Measurements from ENCODE around the gene TBC1D22A. TPM values are rescaled to one million over a fixed set of nuclear protein-coding genes. Genes with fewer than 3 reads are reported as not detected.

Gene TBC1D22A
- total RNA-seq, 2 donors from 2014 or later, result 29.5 to 34.8 TPM

DNA sequence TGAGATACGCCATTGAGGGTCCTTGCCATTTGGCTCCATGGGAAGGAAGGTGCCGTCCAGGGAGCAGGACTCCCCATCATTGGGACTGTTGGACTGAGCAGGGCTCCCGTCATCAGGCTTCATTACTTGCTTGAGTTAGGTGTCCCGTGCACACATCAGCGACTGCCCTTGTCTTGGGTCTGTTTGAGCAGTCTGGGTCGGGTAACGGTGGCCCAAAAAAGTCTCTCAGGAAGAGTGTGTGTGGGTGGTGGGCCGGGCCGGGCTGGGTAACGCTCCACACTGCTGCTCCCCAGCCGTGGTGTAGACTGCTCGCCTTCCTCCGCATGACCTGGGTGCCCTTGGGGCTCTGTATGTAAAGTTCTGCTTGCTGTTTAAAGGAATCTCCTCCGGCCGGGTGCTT, 293.5 kb downstream of the TBC1D22A start:
- H3K9me3 Mint-ChIP-seq, result no peaks in the 10 kb centered on the region
- no peak overlapping the region for H3K4me3 Mint-ChIP-seq
- ATAC-seq (replicated peaks in 1 of 2) (no peak), DNase-seq (no peak)
- H3K36me3 Mint-ChIP-seq (ENCODE audit: insufficient read depth in 2 of 2), result no peaks in the 10 kb centered on the region
- no peaks in the 10 kb centered on the region for H3K27me3 Mint-ChIP-seq (ENCODE audit: low read depth)
- H3K27ac Mint-ChIP-seq, result no peak overlapping the region
- H3K4me1 Mint-ChIP-seq (ENCODE audit: low read depth), result peaks cover 8% of the 10 kb centered on the region

DNA sequence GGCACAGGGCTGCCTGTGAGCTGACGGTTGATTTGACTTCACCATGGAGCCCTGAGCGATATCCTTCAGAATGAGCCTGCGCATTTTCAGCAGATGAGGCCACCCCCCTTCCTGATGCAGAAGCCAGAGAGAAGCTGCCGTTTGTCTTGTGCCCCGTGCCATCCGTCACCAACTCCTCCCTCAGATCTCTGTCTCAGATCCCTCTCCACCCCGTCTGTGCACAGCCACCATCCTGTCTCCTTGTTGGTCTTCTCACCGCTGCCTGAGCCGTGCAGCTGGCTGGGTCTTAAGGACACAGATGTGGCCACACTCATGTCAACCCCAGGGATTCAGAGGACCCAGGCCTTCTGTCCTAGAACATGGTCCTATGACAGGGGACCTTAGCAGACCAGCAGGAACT, 293.9 kb downstream of the TBC1D22A start:
- Mint-ChIP-seq H3K9me3 (no peaks in the 10 kb centered on the region), H3K4me1 (ENCODE audit: low read depth) (peaks cover 11% of the 10 kb centered on the region)
- ATAC-seq (replicated peaks in 1 of 2), result no peak

DNA sequence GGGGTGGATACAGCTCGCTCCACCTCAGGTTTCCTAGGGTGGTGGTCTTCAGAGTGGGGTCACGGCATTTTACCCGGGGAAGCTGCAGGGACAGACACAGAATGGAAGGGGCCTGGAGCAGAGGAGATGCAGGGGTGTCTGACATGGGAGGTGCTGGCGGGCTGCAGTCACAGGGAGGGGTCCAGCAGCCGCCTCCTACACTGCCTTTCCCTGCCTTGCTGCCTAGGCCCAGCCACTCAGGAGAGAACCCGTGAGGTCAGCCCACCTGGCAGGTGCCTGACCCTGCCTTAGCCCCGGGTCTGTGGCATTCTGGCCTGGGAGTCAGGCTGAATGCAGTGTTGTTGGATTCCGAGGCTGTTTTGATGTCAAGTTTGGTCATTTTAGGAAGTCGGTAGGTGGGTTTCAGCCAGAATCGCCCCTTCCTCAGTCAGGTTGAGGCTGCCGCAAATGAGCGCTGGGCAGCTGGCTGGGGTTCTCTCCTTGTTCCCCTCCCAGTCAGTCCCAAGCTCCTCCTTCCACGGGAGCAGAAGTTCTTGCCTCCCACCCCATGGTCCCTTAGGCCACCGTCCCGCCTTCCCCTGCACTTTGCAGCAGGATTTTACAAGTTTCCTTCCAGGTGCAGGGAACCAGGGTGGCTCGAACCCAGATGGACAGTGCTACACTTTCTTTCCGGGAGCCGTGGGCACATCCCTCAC, 294.5 kb downstream of the TBC1D22A start:
- Mint-ChIP-seq H3K36me3 (ENCODE audit: insufficient read depth in 2 of 2) (no peaks in the 10 kb centered on the region), H3K4me3 (no peak overlapping the region), H3K4me1 (ENCODE audit: low read depth) (peaks cover 14% of the 10 kb centered on the region), H3K27ac (no peak overlapping the region), H3K27me3 (ENCODE audit: low read depth) (no peaks in the 10 kb centered on the region), H3K9me3 (no peaks in the 10 kb centered on the region)
- ATAC-seq (replicated peaks in 1 of 2) (no peak), DNase-seq (no peak)

More for the DNA sequence above, 293.9 kb downstream of the TBC1D22A start:
- Mint-ChIP-seq H3K27me3 (ENCODE audit: low read depth) (no peaks in the 10 kb centered on the region), H3K36me3 (ENCODE audit: insufficient read depth in 2 of 2) (no peaks in the 10 kb centered on the region), H3K27ac (no peak overlapping the region), H3K4me3 (no peak overlapping the region)
- no peak for DNase-seq

DNA sequence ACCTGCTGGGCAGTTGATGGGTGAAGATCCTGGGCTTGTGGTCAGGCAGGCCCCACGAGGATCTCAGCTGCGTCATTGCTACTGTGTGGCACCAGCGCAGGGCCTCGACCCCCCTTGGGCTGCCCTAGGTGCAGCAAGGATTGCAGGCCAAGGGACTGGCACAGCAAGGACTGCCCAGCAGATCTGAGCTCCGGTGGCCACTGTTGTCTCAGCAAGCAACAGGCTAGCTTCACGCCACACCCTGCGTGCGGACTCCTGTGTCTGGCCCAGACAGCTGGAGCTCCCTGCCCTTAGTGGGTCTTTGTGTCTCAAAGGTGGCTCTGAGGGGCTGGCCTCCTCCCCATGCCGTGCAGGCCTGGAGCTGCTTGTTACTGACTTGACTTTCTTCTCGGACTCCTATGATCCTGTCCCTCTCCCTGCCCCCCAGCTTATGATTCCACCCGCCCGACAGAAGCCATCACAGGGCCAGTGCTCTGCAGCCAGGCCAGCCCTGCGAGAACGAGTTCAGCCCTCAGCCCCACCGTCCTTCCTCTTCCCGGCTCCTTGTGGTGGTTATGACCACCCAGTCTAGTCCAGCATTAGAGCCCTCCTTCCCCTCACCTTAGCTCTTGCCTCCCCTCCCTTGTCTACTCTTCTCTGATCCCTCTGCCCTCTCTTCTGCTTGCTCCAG, 295.6 kb downstream of the TBC1D22A start:
- Mint-ChIP-seq H3K27ac (no peak overlapping the region), H3K4me1 (ENCODE audit: low read depth) (peaks cover 9% of the 10 kb centered on the region)

DNA sequence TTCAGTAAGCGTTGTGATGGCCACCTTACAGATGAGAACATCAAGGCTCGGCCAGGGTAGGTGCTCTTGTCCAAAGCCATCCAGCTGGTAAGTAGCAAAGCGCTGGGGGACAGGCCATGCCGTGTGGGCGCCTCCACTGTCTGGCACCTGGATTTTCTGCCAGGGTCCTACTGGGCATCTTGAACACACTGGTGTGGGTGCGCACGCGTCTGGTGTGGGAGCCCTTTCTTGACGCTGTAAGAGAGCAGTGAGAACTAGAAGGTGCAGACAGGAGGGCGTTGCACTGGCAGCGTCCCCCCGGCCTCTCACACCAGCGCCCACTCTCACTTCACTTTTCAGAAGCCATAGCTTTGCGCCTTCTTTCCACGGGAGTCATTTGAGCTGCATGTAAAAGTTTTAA, 296.6 kb downstream of the TBC1D22A start:
- Mint-ChIP-seq H3K9me3 (no peaks in the 10 kb centered on the region), H3K4me1 (ENCODE audit: low read depth) (peaks cover 6% of the 10 kb centered on the region), H3K27ac (no peak overlapping the region), H3K36me3 (ENCODE audit: insufficient read depth in 2 of 2) (no peaks in the 10 kb centered on the region), H3K27me3 (ENCODE audit: low read depth) (no peaks in the 10 kb centered on the region), H3K4me3 (no peak overlapping the region)
- no peak for DNase-seq
- no peak for ATAC-seq (replicated peaks in 1 of 2)

More for the DNA sequence above, 295.6 kb downstream of the TBC1D22A start:
- H3K36me3 Mint-ChIP-seq (ENCODE audit: insufficient read depth in 2 of 2), result no peaks in the 10 kb centered on the region
- DNase-seq, result no peak
- H3K4me3 Mint-ChIP-seq, result no peak overlapping the region
- H3K27me3 Mint-ChIP-seq (ENCODE audit: low read depth), result no peaks in the 10 kb centered on the region
- H3K9me3 Mint-ChIP-seq, result no peaks in the 10 kb centered on the region
- no peak for ATAC-seq (replicated peaks in 1 of 2)

DNA sequence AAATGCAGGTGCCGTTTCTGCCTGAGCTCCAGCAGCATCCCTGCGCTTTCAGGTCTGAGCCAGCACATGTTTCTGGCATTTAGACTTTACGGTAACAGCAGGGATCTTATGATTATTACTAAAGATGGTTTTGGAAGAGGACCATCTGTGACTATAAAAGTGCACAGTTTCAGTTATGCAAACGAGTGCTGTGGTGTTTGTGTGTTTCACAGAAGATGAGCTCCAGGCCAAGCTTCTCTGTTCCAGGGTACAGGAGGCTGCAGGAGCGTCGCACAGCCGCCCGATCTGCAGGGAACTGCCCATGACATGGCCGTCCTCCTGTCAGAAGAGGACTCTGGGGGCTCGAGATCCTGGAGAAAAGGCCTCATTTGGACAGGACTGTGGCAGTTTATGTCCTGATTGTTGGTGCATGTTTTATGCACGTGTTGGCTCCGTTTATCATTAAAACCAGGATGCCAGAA, 297.3 kb downstream of the TBC1D22A start:
- no peak for ATAC-seq (replicated peaks in 1 of 2)
- Mint-ChIP-seq H3K27me3 (ENCODE audit: low read depth) (no peaks in the 10 kb centered on the region), H3K4me3 (no peak overlapping the region), H3K36me3 (ENCODE audit: insufficient read depth in 2 of 2) (no peaks in the 10 kb centered on the region), H3K9me3 (no peaks in the 10 kb centered on the region), H3K4me1 (ENCODE audit: low read depth) (peaks cover 6% of the 10 kb centered on the region), H3K27ac (no peak overlapping the region)
- DNase-seq, result no peak

DNA sequence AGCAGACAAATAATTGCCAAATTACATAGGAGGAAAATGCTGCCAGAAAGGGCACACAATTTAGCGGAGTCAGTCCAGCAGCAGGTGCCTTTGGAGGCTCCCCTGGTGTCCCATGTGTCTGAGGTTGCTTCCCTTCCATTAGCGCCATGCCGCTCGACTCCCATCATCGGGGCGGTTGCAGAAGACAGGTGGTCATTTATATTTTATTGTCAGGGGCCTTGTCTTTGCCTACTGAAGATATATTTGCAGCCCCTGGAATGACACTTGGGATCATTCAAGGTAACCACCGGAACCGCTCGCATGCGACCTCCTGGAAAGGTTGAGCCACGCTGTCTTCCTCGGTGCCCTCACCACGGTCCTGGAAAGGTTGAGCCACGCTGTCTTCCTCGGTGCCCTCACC, 298.3 kb downstream of the TBC1D22A start:
- H3K27me3 Mint-ChIP-seq (ENCODE audit: low read depth), result no peaks in the 10 kb centered on the region
- H3K9me3 Mint-ChIP-seq, result no peaks in the 10 kb centered on the region
- H3K4me3 Mint-ChIP-seq, result no peak overlapping the region
- no peaks in the 10 kb centered on the region for H3K36me3 Mint-ChIP-seq (ENCODE audit: insufficient read depth in 2 of 2)
- DNase-seq, result no peak
- no peak for ATAC-seq (replicated peaks in 1 of 2)
- no peak overlapping the region for H3K27ac Mint-ChIP-seq
- peaks cover 6% of the 10 kb centered on the region for H3K4me1 Mint-ChIP-seq (ENCODE audit: low read depth)

DNA sequence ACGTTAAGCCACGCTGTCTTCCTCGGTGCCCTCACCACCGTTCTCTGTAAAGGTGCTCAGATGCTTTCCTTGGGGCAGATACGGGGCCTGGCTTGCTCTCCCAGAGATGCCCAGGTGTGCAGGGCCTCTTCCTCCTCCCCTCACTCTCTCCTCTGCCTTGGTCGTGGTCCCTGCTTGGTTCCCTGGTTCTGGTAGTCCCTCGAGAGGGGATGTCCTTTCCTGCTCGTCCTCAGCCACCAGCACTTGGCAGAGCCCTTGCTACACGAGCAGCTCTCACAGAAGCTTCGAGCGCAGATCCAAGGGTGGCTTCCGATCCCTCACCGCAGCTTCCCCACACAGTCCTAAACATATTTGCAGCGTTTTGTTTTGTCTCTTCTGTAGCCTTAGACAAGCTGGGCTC, 298.8 kb downstream of the TBC1D22A start:
- DNase-seq (no peak), ATAC-seq (replicated peaks in 1 of 2) (no peak)
- H3K36me3 Mint-ChIP-seq (ENCODE audit: insufficient read depth in 2 of 2), result no peaks in the 10 kb centered on the region
- H3K4me1 Mint-ChIP-seq (ENCODE audit: low read depth), result peaks cover 6% of the 10 kb centered on the region
- no peaks in the 10 kb centered on the region for H3K9me3 Mint-ChIP-seq
- no peaks in the 10 kb centered on the region for H3K27me3 Mint-ChIP-seq (ENCODE audit: low read depth)
- no peak overlapping the region for H3K27ac Mint-ChIP-seq
- no peak overlapping the region for H3K4me3 Mint-ChIP-seq

DNA sequence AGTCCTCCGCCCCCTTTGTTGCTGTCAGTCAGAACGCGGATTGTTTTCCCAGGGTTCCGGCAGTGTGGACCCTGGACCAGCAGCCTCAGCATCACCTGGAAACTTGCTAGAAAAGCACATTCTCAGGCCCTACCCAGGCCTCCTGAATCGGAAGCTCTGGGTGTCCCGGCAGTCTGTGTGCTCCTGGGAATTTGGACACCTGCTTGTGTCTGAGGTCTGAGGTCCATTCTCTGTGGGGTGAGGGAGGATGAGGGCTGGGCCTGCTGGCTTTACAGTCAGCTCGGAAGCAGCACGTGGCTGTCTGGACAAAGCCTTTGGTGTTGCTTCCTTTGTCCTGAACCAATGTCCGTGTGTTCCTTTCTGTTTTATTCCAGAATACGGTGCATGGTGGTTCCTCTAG, 299.7 kb downstream of the TBC1D22A start:
- Mint-ChIP-seq H3K27ac (no peak overlapping the region), H3K36me3 (ENCODE audit: insufficient read depth in 2 of 2) (no peaks in the 10 kb centered on the region), H3K4me1 (ENCODE audit: low read depth) (peaks cover 6% of the 10 kb centered on the region), H3K4me3 (no peak overlapping the region), H3K27me3 (ENCODE audit: low read depth) (no peaks in the 10 kb centered on the region), H3K9me3 (no peaks in the 10 kb centered on the region)
- DNase-seq, result no peak
- ATAC-seq (replicated peaks in 1 of 2), result no peak

DNA sequence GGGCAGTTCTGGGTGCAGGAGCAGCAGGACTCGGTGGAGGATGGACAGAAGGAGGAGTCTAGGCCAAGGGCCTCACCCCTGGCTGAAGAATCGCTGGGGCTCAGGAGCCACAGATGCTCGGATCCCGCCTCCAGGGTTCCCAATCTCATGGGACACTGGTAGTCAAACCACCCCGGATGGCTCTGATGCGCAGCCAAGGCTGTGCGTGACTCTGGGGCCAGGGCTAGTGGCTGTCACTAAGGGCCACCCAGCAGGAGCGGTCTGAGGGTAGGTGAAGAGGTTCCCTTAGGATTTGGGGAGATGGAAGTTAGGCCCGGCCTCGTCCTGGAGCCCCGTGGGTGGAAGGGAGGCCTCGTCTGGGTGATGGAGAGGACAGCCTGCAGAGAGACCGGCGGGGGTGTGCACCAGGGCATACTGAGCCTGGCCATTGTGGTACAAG, 300.6 kb downstream of the TBC1D22A start:
- H3K27me3 Mint-ChIP-seq (ENCODE audit: low read depth), result no peaks in the 10 kb centered on the region
- ATAC-seq (replicated peaks in 1 of 2) (no peak), DNase-seq (no peak)
- no peaks in the 10 kb centered on the region for H3K36me3 Mint-ChIP-seq (ENCODE audit: insufficient read depth in 2 of 2)
- no peaks in the 10 kb centered on the region for H3K9me3 Mint-ChIP-seq
- H3K27ac Mint-ChIP-seq, result no peak overlapping the region
- H3K4me3 Mint-ChIP-seq, result no peak overlapping the region
- peaks cover 9% of the 10 kb centered on the region for H3K4me1 Mint-ChIP-seq (ENCODE audit: low read depth)

DNA sequence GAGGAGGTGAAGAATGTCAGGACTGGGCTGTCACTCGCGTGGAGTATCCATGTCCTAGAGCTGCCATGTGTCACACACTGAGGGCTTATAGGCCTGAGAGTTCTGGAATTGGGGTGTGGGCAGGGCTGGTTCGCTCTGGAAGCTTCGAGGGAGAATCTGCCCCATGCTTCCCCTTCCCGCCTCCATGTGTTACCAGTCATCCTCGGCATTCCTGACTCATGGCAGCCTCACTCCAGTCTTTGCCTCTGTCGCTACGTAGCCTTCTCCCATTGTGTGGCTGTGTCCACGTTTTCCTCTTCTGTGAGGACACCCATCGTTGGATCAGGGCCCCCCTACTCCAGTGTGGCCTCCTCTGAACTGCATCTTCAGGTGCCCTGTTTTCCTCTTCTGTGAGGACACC, 301.2 kb downstream of the TBC1D22A start:
- no peak overlapping the region for H3K27ac Mint-ChIP-seq
- H3K9me3 Mint-ChIP-seq, result no peaks in the 10 kb centered on the region
- DNase-seq (no peak), ATAC-seq (replicated peaks in 1 of 2) (no peak)
- H3K4me3 Mint-ChIP-seq, result no peak overlapping the region
- H3K4me1 Mint-ChIP-seq (ENCODE audit: low read depth), result peaks cover 12% of the 10 kb centered on the region
- no peaks in the 10 kb centered on the region for H3K36me3 Mint-ChIP-seq (ENCODE audit: insufficient read depth in 2 of 2)
- H3K27me3 Mint-ChIP-seq (ENCODE audit: low read depth), result no peaks in the 10 kb centered on the region

DNA sequence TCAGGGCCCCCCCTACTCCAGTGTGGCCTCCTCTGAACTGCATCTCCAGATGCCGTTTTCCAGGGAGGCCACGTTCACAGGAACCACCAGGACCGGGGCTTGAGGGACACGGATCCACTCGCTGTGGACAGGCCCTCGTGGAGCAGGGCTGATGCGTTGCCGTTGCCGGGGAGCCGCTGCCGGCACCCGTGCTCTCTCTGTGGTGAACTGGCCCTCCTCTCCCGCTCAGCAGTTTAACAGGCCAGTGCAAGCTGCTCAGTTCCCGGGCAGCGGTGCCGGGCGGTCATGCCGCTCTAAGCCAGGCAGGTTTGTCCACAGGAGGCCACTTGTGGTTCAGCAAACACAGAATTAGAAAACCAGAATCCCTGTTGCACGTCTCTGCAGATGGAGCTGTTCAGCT, 301.6 kb downstream of the TBC1D22A start:
- H3K4me1 Mint-ChIP-seq (ENCODE audit: low read depth), result peaks cover 12% of the 10 kb centered on the region
- H3K36me3 Mint-ChIP-seq (ENCODE audit: insufficient read depth in 2 of 2), result no peaks in the 10 kb centered on the region
- ATAC-seq (replicated peaks in 1 of 2) (no peak), DNase-seq (no peak)
- H3K4me3 Mint-ChIP-seq, result no peak overlapping the region
- H3K27ac Mint-ChIP-seq, result no peak overlapping the region
- no peaks in the 10 kb centered on the region for H3K9me3 Mint-ChIP-seq
- no peaks in the 10 kb centered on the region for H3K27me3 Mint-ChIP-seq (ENCODE audit: low read depth)

DNA sequence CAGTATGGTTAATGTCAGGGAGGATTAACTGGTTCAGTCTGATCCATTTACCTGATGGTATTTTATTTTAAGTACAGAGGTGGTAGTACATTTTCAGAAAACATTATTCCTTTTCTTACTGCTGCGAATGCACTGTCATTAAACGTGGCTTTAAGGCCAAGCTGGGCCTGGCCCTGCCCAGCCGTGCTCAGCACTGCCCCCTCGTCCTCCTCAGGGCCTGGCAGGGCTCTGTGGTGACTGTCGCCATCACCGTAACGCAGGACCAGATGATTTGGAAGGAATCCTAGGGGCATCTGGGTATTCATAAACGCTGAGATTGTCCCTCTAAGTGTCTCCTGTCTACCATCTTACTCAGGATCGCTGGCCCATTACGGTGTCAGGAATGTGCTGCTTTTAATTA, 302.0 kb downstream of the TBC1D22A start:
- Mint-ChIP-seq H3K4me1 (ENCODE audit: low read depth) (peaks cover 12% of the 10 kb centered on the region), H3K9me3 (no peaks in the 10 kb centered on the region), H3K27me3 (ENCODE audit: low read depth) (no peaks in the 10 kb centered on the region), H3K27ac (no peak overlapping the region), H3K4me3 (no peak overlapping the region), H3K36me3 (ENCODE audit: insufficient read depth in 2 of 2) (no peaks in the 10 kb centered on the region)
- ATAC-seq (replicated peaks in 1 of 2), result no peak
- no peak for DNase-seq

Measured in activated T-cell treated with anti-CD3 and anti-CD28 coated beads, Interleukin-2, amount 50 U/mL, for 72 hours (primary cell).